NT2/D1 (cell line): ENCODE data around the gene PHACTR3.

ENCODE experiments used
- SUZ12 ChIP-seq: IDR thresholded peaks from 2 replicates; pipeline ENCODE4 v1.6.1; 2011; ENCODE audit not compliant: insufficient read length, insufficient read depth; ENCODE audit errors: extremely low read depth
- YY1 ChIP-seq: IDR thresholded peaks from 2 replicates; pipeline ENCODE4 v1.6.1; 2011; ENCODE audit not compliant: insufficient read length, insufficient read depth
- ZNF274 ChIP-seq: IDR thresholded peaks from 2 replicates; pipeline ENCODE4 v1.6.1; 2011; ENCODE audit warnings: mild to moderate bottlenecking, low read depth, low read length

DNA sequence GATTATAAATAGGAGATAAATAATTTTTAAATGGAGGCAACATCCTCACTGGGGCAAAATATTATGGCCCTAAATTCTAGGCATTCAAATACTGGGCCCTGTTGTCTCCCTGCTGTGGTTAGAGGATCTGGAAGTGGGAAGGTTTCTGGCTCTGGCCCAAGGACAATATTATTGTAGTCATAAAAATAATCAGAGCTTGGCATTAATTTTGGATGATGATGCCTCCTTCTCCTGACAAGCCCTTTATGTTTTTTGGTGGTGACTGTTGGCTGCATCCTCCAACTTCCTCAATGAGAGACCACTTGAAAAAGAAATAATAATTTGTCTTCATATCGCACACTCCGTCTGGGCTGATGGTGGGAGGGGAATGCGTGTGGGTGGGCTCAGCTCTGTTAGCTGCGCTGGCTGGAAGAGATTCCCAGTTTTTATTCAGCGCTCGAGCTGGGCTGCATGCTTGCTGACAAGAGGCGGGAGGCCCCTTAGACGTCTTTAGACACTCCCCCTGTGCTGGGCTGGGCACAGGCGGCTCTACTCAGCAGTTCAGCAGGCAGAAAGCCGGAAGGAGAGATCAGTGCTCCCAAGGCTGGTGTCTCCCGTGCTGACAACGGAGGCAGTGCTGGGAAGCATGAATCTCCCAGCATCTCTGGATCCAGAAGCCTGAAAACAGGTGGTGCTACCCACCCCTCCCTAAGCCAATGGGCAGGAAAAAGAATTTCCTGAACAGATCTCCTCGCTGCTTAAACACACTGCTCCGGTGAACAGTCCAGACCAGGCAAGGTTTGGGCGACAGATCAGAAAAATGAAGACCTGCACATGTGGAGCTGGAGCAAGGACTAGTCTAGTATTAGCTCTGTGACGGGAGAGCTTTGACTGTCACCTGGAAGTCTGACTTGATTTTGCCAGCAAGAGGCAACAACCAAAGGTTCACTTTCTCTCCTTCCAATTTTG is 231.4 kb downstream of the PHACTR3 start:
- TF ChIP-seq ZNF274 (no peak), YY1 (no peak), SUZ12 (no peak)
